ENCODE data around the gene ENOX2.

GRCh38 chrX:130876226-130876625 is 26.8 kb downstream of the ENOX2 start:
- TF ChIP-seq, protein P1, sequence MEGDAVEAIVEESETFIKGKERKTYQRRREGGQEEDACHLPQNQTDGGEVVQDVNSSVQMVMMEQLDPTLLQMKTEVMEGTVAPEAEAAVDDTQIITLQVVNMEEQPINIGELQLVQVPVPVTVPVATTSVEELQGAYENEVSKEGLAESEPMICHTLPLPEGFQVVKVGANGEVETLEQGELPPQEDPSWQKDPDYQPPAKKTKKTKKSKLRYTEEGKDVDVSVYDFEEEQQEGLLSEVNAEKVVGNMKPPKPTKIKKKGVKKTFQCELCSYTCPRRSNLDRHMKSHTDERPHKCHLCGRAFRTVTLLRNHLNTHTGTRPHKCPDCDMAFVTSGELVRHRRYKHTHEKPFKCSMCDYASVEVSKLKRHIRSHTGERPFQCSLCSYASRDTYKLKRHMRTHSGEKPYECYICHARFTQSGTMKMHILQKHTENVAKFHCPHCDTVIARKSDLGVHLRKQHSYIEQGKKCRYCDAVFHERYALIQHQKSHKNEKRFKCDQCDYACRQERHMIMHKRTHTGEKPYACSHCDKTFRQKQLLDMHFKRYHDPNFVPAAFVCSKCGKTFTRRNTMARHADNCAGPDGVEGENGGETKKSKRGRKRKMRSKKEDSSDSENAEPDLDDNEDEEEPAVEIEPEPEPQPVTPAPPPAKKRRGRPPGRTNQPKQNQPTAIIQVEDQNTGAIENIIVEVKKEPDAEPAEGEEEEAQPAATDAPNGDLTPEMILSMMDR (IDR thresholded peaks at IDR 0.05), result no peak
- no peak for TF ChIP-seq POLR2A (IDR thresholded peaks at IDR 0.05)

All from gastroesophageal sphincter (tissue), 3 donors.